ENCODE data around the gene HOXA6.

GRCh38 chr7:27162561-27163287 is 15.2 kb upstream of the HOXA6 start:
- TF ChIP-seq CTCF (IDR thresholded peaks at IDR 0.05): no peak
- no peak for TF ChIP-seq POLR2A (IDR thresholded peaks at IDR 0.05)
